K562 (cell line): ENCODE results near the gene CTIF. TPM values are rescaled to one million over a fixed set of nuclear protein-coding genes. Genes with fewer than 3 reads are reported as not detected.

Experiments
- ARHGAP35 ChIP-seq: fragments of 450-650 bp; IDR thresholded peaks from 2 replicates; pipeline ENCODE4 v1.6.1; 2018; ENCODE audit not compliant: partially characterized antibody
- ATF3 ChIP-seq, 2 experiments: fragments of 450-650 bp in 1 of 2; sonication (generic) in 1 of 2; formaldehyde crosslinking in 1 of 2; IDR thresholded peaks in 1 of 2; conservative IDR thresholded peaks in 1 of 2; 2 replicates each; pipeline versions ENCODE4 v1.6.1 to v1.8.1; 2016 to 2023; ENCODE audit warnings: mild to moderate bottlenecking in 2 of 2, moderate library complexity in 2 of 2, inconsistent platforms in 1 of 2, missing genetic modification reagents in 1 of 2
- CBFA2T2 ChIP-seq: fragments of 450-650 bp; conservative IDR thresholded peaks from 2 replicates; pipeline ENCODE4 v1.6.1; 2017; ENCODE audit warnings: mild to moderate bottlenecking
- E2F6 ChIP-seq, 2 experiments: IDR thresholded peaks; 2 replicates each; pipeline ENCODE4 v1.6.1; 2011; ENCODE audit warnings: borderline replicate concordance in 1 of 2, control low read depth in 1 of 2, low read depth in 1 of 2, low read length in 1 of 2, mild to moderate bottlenecking in 1 of 2, mixed read lengths in 1 of 2, moderate library complexity in 1 of 2; ENCODE audit not compliant: insufficient read depth in 1 of 2, insufficient read length in 1 of 2, poor library complexity in 1 of 2, severe bottlenecking in 1 of 2; ENCODE audit errors: extremely low read depth in 1 of 2
- ERF ChIP-seq: fragments of 450-650 bp; formaldehyde crosslinking; IDR thresholded peaks from 2 replicates; pipeline ENCODE4 v1.4.0; 2020; ENCODE audit warnings: mild to moderate bottlenecking, mixed read lengths
- FOSL1 ChIP-seq: fragments of 200-800 bp; sonication (Bioruptor generic); conservative IDR thresholded peaks from 2 replicates; pipeline ENCODE4 v1.6.1; 2016; ENCODE audit warnings: missing genetic modification characterization, missing compliant biosample characterization
- FOXK2 ChIP-seq, 2 experiments: fragments of 450-650 bp; IDR thresholded peaks in 1 of 2; conservative IDR thresholded peaks in 1 of 2; 2 replicates each; pipeline ENCODE4 v1.6.1; 2016; ENCODE audit warnings: low read depth in 2 of 2, mild to moderate bottlenecking in 1 of 2
- GABPA ChIP-seq: fragments of 200-800 bp; sonication (Bioruptor generic); conservative IDR thresholded peaks from 2 replicates; pipeline ENCODE4 v1.6.1; 2016; ENCODE audit warnings: low read depth, missing genetic modification characterization, missing compliant biosample characterization
- HDAC8 ChIP-seq: fragments of 450-650 bp; IDR thresholded peaks from 2 replicates; pipeline ENCODE4 v1.6.1; 2016; ENCODE audit warnings: mild to moderate bottlenecking, missing genetic modification characterization, moderate library complexity, missing compliant biosample characterization
- KDM4B ChIP-seq, 2 experiments: fragments of 450-650 bp in 1 of 2; sonication (generic) in 1 of 2; IDR thresholded peaks; 2 replicates each; pipeline ENCODE4 v1.6.1; 2016 to 2017; ENCODE audit warnings: borderline replicate concordance in 2 of 2, antibody characterized with exemption in 1 of 2, low read depth in 1 of 2, mild to moderate bottlenecking in 1 of 2
- NBN ChIP-seq: fragments of 450-650 bp; IDR thresholded peaks from 2 replicates; pipeline ENCODE4 v1.6.1; 2016; ENCODE audit warnings: low read depth, mild to moderate bottlenecking
- RBBP5 ChIP-seq: fragments of 200-600 bp; sonication (generic); IDR thresholded peaks from 2 replicates; pipeline ENCODE4 v1.6.1; 2012; ENCODE audit warnings: borderline replicate concordance, mild to moderate bottlenecking, low read length, control low read depth, inconsistent platforms; ENCODE audit not compliant: insufficient read depth, poor library complexity, severe bottlenecking
- RBM25 ChIP-seq: fragments of 200-400 bp; formaldehyde crosslinking; IDR thresholded peaks from 2 replicates; pipeline ENCODE4 v1.6.1; 2018; ENCODE audit warnings: low read length, low read depth, moderate library complexity; ENCODE audit not compliant: severe bottlenecking
- RCOR1 ChIP-seq, 2 experiments: IDR thresholded peaks; 2 replicates each; pipeline ENCODE4 v1.6.1; 2012; ENCODE audit warnings: low read depth in 2 of 2, low read length in 2 of 2, borderline replicate concordance in 1 of 2, improper control_type of control experiment in 1 of 2
- SPI1 ChIP-seq: IDR thresholded peaks from 2 replicates; pipeline ENCODE4 v1.6.1; 2011; ENCODE audit warnings: low read depth, low read length, control low read depth, borderline replicate concordance
- TARDBP ChIP-seq: fragments of 450-650 bp; IDR thresholded peaks from 2 replicates; pipeline ENCODE4 v1.6.1; 2016
- ZBTB5 ChIP-seq: fragments of 450-650 bp; IDR thresholded peaks from 2 replicates; pipeline ENCODE4 v1.6.1; 2017; ENCODE audit warnings: antibody characterized with exemption
- ZMIZ1 ChIP-seq, 2 experiments: fragments of 150-350 bp in 1 of 2; IDR thresholded peaks; 2 replicates each; pipeline ENCODE4 v1.6.1; 2012 to 2016; ENCODE audit warnings: low read depth in 2 of 2, low read length in 2 of 2, mild to moderate bottlenecking in 1 of 2, moderate library complexity in 1 of 2
- polyA plus RNA-seq, 8 experiments: library from polyadenylated mRNA; depleted of rRNA in 4 of 8; stranded (reverse) in 5 of 8; unstranded in 3 of 8; fragments of >200 nt; fragmentation: Nextera tagmentation in 2 of 8; fragmentation: Illumina TruSeq in 1 of 8; extraction: Ambion mirVana in 2 of 8; extraction: Trizol in 1 of 8; gene quantifications; 2 replicates each; pipeline versions ENCODE4 v1.2.1 to v1.2.3, GENCODE V29; 2011 to 2014; ENCODE audit warnings: inconsistent platforms in 1 of 8, missing spikeins in 1 of 8
- total RNA-seq, 7 experiments: library from RNA; depleted of rRNA in 6 of 7; stranded (reverse); fragments of >200 nt in 6 of 7; fragmentation: Illumina TruSeq in 2 of 7; extraction: Trizol in 2 of 7; gene quantifications; 2 replicates each; pipeline versions ENCODE4 v1.2.1 to v1.2.3, GENCODE V29; 2011 to 2021; ENCODE audit warnings: low replicate concordance in 1 of 7

Gene CTIF
- total and polyA plus RNA-seq, 9 of the 15 experiments (the other 6 are each of a cell fraction or from before 2014, with no cell fraction given) = 0.17 to 11.5 (median 2.2) TPM

GRCh38 chr18:48834413-48835031, 295.7 kb downstream of the CTIF start (continued):
- TF ChIP-seq RBBP5 (no peak), E2F6 (IDR thresholded peaks at IDR 0.05; ENCODE audit: borderline replicate concordance in 1 of 2, extremely low read depth in 1 of 2, insufficient read depth in 1 of 2, insufficient read length in 1 of 2, low read depth in 1 of 2, low read length in 1 of 2, poor library complexity in 1 of 2, severe bottlenecking in 1 of 2) (no peak), RCOR1 (IDR thresholded peaks at IDR 0.05; ENCODE audit: borderline replicate concordance in 1 of 2, low read depth in 2 of 2, low read length in 2 of 2) (peak in 1 of 2 experiments; percentile 27; a peak in 1 of 4 replicates), KDM4B (IDR thresholded peaks at IDR 0.05; ENCODE audit: borderline replicate concordance in 2 of 2, low read depth in 1 of 2) (no peak), TARDBP (no peak), FOXK2 (conservative IDR thresholded peaks at IDR 0.05 in 1 of 2, IDR thresholded peaks at IDR 0.05 in 1 of 2; ENCODE audit: low read depth in 2 of 2) (no peak), SPI1 (no peak), GABPA (tag) (0 out of 2 replicates have a peak, but pooled peaks have one; percentile 17), ERF (CRISPR knock-in tag) (no peak), ZMIZ1 (IDR thresholded peaks at IDR 0.05; ENCODE audit: low read depth in 2 of 2, low read length in 2 of 2) (no peak), RBM25 (peak; percentile 84), NBN (no peak), ARHGAP35 (no peak), ZBTB5 (no peak), ATF3 (IDR thresholded peaks at IDR 0.05) (peak; percentile 29; the same call in 1 of the 2 replicates), ATF3 (CRISPR knock-in tag; conservative IDR thresholded peaks at IDR 0.05) (no peak), CBFA2T2 (0 out of 2 replicates have a peak, but pooled peaks have one; percentile 14), HDAC8 (tag) (no peak), FOSL1 (tag) (peak; percentile 75)
